ENCODE results near the gene MYRF.

GRCh38 chr11:61710019-61710418 is 42.4 kb upstream of the MYRF start:
- TF ChIP-seq, protein P1, sequence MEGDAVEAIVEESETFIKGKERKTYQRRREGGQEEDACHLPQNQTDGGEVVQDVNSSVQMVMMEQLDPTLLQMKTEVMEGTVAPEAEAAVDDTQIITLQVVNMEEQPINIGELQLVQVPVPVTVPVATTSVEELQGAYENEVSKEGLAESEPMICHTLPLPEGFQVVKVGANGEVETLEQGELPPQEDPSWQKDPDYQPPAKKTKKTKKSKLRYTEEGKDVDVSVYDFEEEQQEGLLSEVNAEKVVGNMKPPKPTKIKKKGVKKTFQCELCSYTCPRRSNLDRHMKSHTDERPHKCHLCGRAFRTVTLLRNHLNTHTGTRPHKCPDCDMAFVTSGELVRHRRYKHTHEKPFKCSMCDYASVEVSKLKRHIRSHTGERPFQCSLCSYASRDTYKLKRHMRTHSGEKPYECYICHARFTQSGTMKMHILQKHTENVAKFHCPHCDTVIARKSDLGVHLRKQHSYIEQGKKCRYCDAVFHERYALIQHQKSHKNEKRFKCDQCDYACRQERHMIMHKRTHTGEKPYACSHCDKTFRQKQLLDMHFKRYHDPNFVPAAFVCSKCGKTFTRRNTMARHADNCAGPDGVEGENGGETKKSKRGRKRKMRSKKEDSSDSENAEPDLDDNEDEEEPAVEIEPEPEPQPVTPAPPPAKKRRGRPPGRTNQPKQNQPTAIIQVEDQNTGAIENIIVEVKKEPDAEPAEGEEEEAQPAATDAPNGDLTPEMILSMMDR (IDR thresholded peaks at IDR 0.05): no peak
- no peak for TF ChIP-seq POLR2A (IDR thresholded peaks at IDR 0.05)
- no peak for TF ChIP-seq EP300 (IDR thresholded peaks at IDR 0.05)
- no peak for TF ChIP-seq POLR2AphosphoS5 (IDR thresholded peaks at IDR 0.05)

All from stomach (tissue), 4 donors.